Uterus (tissue), 2 donors: ENCODE results near the gene NCS1.

Source experiments
- POLR2A ChIP-seq, 2 donors: fragments of 450-650 bp; IDR thresholded peaks; one replicate each; pipeline ENCODE4 v1.6.1; 2016; ENCODE audit warnings: antibody characterized with exemption in 2 of 2, mild to moderate bottlenecking in 1 of 2, moderate library complexity in 1 of 2
- TF ChIP-seq, protein P1 (sequence below), 4 experiments: fragments of 200-600 bp in 2 of 4; fragments of 450-650 bp in 2 of 4; sonication (generic) in 2 of 4; IDR thresholded peaks; one replicate each; pipeline ENCODE4 v1.5.1; 2016 to 2019; ENCODE audit warnings: antibody characterized with exemption in 4 of 4, mild to moderate bottlenecking in 2 of 4, moderate library complexity in 1 of 4

DNA sequence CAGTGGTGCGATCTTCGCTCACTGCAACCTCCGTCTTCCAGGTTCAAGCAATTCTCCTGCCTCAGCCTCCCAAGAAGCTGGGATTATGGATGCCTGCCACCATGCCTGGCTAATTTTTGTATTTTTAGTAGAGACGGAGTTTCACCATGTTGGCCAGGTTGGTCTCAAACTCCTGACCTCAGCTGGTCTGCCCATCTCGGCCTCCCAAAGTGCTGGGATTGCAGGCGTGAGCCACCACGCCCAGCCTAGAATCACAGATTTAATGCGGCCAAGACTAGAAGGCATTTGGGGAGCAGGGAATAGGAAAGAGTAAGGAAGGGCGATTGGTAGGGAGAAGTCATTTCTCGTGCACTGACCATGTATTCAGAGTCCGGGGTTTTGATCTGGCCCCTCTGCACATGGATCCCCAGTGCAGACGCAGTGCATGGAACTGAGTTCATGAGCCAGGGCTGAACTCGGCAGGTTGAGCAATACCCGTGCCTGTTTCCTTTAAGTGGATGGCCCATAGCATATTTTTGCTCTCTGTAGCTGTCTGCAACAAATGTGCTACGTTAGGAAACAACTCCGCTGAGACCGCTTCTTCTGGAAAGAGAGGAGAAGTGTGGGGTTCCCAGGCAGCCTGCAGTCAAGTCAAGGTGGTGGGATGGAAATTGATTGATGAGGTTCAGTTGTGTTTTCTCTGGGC lies 90.0 kb downstream of the NCS1 start:
- TF ChIP-seq, protein P1, sequence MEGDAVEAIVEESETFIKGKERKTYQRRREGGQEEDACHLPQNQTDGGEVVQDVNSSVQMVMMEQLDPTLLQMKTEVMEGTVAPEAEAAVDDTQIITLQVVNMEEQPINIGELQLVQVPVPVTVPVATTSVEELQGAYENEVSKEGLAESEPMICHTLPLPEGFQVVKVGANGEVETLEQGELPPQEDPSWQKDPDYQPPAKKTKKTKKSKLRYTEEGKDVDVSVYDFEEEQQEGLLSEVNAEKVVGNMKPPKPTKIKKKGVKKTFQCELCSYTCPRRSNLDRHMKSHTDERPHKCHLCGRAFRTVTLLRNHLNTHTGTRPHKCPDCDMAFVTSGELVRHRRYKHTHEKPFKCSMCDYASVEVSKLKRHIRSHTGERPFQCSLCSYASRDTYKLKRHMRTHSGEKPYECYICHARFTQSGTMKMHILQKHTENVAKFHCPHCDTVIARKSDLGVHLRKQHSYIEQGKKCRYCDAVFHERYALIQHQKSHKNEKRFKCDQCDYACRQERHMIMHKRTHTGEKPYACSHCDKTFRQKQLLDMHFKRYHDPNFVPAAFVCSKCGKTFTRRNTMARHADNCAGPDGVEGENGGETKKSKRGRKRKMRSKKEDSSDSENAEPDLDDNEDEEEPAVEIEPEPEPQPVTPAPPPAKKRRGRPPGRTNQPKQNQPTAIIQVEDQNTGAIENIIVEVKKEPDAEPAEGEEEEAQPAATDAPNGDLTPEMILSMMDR (IDR thresholded peaks at IDR 0.05), result no peak
- no peak for TF ChIP-seq POLR2A (IDR thresholded peaks at IDR 0.05)
